ENCODE measurements around the gene ANKRD40.

ANKRD40 gene

DNA sequence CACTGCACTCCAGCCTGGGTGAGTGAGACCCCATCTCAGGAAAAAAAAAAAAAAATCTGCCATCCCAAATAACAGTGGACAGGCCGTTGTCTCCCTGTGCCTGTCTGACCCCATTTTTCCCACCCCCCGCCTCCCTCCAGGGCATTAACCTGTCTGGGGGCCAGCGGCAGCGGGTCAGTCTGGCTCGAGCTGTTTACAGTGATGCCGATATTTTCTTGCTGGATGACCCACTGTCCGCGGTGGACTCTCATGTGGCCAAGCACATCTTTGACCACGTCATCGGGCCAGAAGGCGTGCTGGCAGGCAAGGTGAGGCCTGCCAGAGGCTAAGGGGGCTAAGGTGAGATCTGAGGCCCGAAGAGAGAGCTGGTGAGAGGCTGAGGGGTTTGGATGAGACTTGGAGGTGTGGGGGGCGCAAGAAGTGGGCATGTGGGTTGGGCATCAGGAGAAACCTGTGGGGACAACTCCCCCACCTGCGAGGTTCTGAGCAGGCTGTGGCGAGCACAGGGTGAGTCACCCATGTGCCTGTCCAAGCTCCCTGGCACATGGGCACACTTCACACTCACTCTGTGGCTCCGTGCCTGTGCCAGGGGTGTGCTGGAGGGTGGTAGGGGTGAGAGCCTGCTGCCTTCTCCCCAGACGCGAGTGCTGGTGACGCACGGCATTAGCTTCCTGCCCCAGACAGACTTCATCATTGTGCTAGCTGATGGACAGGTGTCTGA lies 34.7 kb downstream of the ANKRD40 start:
- no peak for TF ChIP-seq CTCF (IDR thresholded peaks at IDR 0.05; ENCODE audit: low read depth, low read length)
- no peak overlapping the region for H3K4me3 ChIP-seq (ENCODE audit: low read depth, low read length)

DNA sequence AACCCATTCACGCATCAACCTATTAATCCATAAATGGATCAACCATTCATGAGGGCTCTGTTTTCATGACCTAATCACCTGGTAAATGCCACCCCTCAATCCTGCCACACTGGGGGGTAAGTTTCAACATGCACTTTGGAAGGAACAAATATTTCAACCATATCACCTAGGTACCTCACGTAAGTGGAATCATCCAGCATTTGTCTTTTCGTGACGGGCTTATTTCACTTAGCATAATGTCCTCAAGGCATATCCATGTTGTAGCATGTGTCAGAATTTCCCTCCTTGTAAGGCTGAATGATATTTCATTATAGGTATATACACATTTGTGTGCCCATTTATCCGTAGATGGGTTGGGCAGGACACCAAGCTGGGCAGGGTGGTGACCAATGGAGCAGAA lies 35.6 kb downstream of the ANKRD40 start:
- no peak for TF ChIP-seq CTCF (IDR thresholded peaks at IDR 0.05; ENCODE audit: low read depth, low read length)
- H3K4me3 ChIP-seq (ENCODE audit: low read depth, low read length), result no peak overlapping the region

- no peak for TF ChIP-seq CTCF (IDR thresholded peaks at IDR 0.05; ENCODE audit: low read depth, low read length)
- no peak overlapping the region for H3K4me3 ChIP-seq (ENCODE audit: low read depth, low read length)
These were observed 38.7 kb downstream of the ANKRD40 start for GRCh38 chr17:50668838-50669581.

DNA sequence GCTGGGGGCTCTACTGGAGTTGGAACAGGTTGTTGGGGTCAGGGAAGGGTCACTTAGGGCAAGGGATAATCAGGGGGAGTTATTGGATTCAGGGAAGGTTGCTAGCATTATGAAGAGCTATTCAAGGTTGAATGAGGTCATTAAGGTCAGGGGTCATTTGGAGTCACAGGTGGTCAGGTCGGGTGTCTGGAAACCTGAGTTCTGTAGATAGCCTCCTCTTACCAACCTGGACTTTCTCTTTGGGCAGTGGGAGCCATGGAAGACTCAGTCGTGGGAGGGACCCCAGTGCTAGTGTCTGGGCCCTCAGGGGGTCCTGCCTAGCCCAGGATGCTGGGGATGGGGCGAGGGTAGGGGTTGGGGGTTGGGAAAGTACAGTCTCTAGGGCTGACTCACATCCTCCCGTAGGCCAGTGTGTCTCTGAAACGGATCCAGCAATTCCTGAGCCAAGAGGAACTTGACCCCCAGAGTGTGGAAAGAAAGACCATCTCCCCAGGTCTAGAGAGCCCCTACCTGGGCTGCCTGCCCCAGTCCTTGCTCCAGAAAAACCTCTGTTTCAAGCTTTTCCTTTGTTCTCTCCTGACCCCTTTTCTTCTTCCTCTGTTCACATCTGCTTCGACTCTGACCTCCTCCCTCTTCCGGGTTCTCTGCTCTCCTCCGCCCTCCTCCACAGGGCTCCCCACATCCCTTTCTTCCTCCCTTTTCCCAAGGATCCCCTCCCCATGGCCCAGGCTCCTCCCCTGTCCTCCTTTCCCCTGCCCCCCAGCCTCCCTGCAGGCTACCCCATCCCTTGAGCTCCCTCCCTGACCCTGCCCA lies 39.5 kb downstream of the ANKRD40 start:
- no peak for TF ChIP-seq CTCF (IDR thresholded peaks at IDR 0.05; ENCODE audit: low read depth, low read length)
- H3K4me3 ChIP-seq (ENCODE audit: low read depth, low read length), result 0 out of 2 replicates have a peak overlapping the region, but pooled peaks have one; percentile 14

GRCh38 chr17:50667259-50668024 lies 40.3 kb downstream of the ANKRD40 start:
- no peak for TF ChIP-seq CTCF (IDR thresholded peaks at IDR 0.05; ENCODE audit: low read depth, low read length)
- no peak overlapping the region for H3K4me3 ChIP-seq (ENCODE audit: low read depth, low read length)

GRCh38 chr17:50666316-50666715 lies 41.4 kb downstream of the ANKRD40 start:
- H3K4me3 ChIP-seq (ENCODE audit: low read depth, low read length), result no peak overlapping the region
- TF ChIP-seq CTCF (IDR thresholded peaks at IDR 0.05; ENCODE audit: low read depth, low read length), result no peak

Measured in WI38 (cell line).